Trophoblast cell (in vitro differentiated cells and primary cell): ENCODE results near the gene NFIX.

Experiments used
- DNase-seq, 2 donors: peaks; one replicate each; pipeline ENCODE4 v3.0.0-alpha.2; 2016
- H2AFZ ChIP-seq: 2 replicates; pipeline ENCODE4 v1.6.1; 2013; ENCODE audit warnings: low read length, moderate library complexity, mild to moderate bottlenecking; ENCODE audit not compliant: insufficient read depth, poor library complexity
- H2AK5ac ChIP-seq: 2 replicates; pipeline ENCODE4 v1.6.1; 2013; ENCODE audit warnings: mild to moderate bottlenecking, low read length
- H2BK120ac ChIP-seq: 2 replicates; pipeline ENCODE4 v1.6.1; 2013; ENCODE audit warnings: low read length, mild to moderate bottlenecking, moderate library complexity; ENCODE audit not compliant: insufficient read depth, poor library complexity
- H2BK12ac ChIP-seq: 2 replicates; pipeline ENCODE4 v1.6.1; 2013; ENCODE audit warnings: mild to moderate bottlenecking, low read length, moderate library complexity
- H2BK5ac ChIP-seq: 2 replicates; pipeline ENCODE4 v1.6.1; 2013; ENCODE audit warnings: low read length, low read depth, moderate library complexity, mild to moderate bottlenecking; ENCODE audit not compliant: poor library complexity
- H3K14ac ChIP-seq: 2 replicates; pipeline ENCODE4 v1.6.1; 2013; ENCODE audit warnings: mild to moderate bottlenecking, low read length
- H3K18ac ChIP-seq: 2 replicates; pipeline ENCODE4 v1.6.1; 2013; ENCODE audit warnings: mild to moderate bottlenecking, low read length
- H3K23ac ChIP-seq: 2 replicates; pipeline ENCODE4 v1.6.1; 2013; ENCODE audit warnings: low read length
- H3K27ac ChIP-seq: 2 replicates; pipeline ENCODE4 v1.5.1; 2013; ENCODE audit warnings: low read depth, mild to moderate bottlenecking, inconsistent platforms, low read length, moderate library complexity
- H3K27me3 ChIP-seq: 2 replicates; pipeline ENCODE4 v1.6.1; 2013; ENCODE audit warnings: inconsistent platforms, mild to moderate bottlenecking, low read length, moderate library complexity; ENCODE audit not compliant: insufficient read depth
- H3K36me3 ChIP-seq, 2 experiments: 1 replicate in 1 of 2; 2 replicates in 1 of 2; pipeline ENCODE4 v1.6.1; 2013; ENCODE audit warnings: low read length in 2 of 2, mild to moderate bottlenecking in 2 of 2, moderate library complexity in 1 of 2; ENCODE audit not compliant: insufficient read depth in 2 of 2, control insufficient read depth in 1 of 2
- H3K4ac ChIP-seq: 2 replicates; pipeline ENCODE4 v1.6.1; 2013; ENCODE audit warnings: low read depth, mild to moderate bottlenecking, low read length, moderate library complexity
- H3K4me1 ChIP-seq, 2 experiments: 1 replicate in 1 of 2; 2 replicates in 1 of 2; pipeline ENCODE4 v1.6.1; 2013; ENCODE audit warnings: low read length in 2 of 2, mild to moderate bottlenecking in 2 of 2, moderate library complexity in 1 of 2; ENCODE audit not compliant: insufficient read depth in 2 of 2, control insufficient read depth in 1 of 2
- H3K4me2 ChIP-seq: 2 replicates; pipeline ENCODE4 v1.6.1; 2013; ENCODE audit warnings: inconsistent platforms, mild to moderate bottlenecking, low read length, moderate library complexity
- H3K4me3 ChIP-seq: 2 replicates; pipeline ENCODE4 v1.5.1; 2013; ENCODE audit warnings: mild to moderate bottlenecking, low read depth, low read length, inconsistent platforms
- H3K79me1 ChIP-seq: one replicate; pipeline ENCODE4 v1.6.1; 2013; ENCODE audit warnings: low read length
- H3K79me2 ChIP-seq: 2 replicates; pipeline ENCODE4 v1.6.1; 2013; ENCODE audit warnings: low read length, mild to moderate bottlenecking; ENCODE audit not compliant: control insufficient read depth, insufficient read depth, poor library complexity
- H3K9ac ChIP-seq: 2 replicates; pipeline ENCODE4 v1.6.1; 2013; ENCODE audit warnings: mild to moderate bottlenecking, low read length
- H3K9me3 ChIP-seq: 2 replicates; pipeline ENCODE4 v1.6.1; 2013; ENCODE audit warnings: low read depth, mild to moderate bottlenecking, control low read depth, inconsistent platforms, low read length; ENCODE audit not compliant: insufficient read depth
- H4K12ac ChIP-seq: 2 replicates; pipeline ENCODE4 v1.6.1; 2013; ENCODE audit warnings: low read depth, mild to moderate bottlenecking, low read length, moderate library complexity
- H4K8ac ChIP-seq: 2 replicates; pipeline ENCODE4 v1.6.1; 2013; ENCODE audit warnings: low read depth, mild to moderate bottlenecking, low read length, moderate library complexity
- H4K91ac ChIP-seq: one replicate; pipeline ENCODE4 v1.6.1; 2013; ENCODE audit warnings: low read depth, mild to moderate bottlenecking, low read length, moderate library complexity
- WGBS: extraction: QIAGEN DNeasy Blood & Tissue Kit; methylation state at CpG from one replicate; pipeline ENCODE4 v1.1.7; 2013; ENCODE audit warnings: missing lambda C conversion rate; ENCODE audit not compliant: insufficient read length, insufficient coverage; ENCODE audit errors: extremely low coverage; 5-methylcytosine and 5-hydroxymethylcytosine counted together

NFIX gene

DNA sequence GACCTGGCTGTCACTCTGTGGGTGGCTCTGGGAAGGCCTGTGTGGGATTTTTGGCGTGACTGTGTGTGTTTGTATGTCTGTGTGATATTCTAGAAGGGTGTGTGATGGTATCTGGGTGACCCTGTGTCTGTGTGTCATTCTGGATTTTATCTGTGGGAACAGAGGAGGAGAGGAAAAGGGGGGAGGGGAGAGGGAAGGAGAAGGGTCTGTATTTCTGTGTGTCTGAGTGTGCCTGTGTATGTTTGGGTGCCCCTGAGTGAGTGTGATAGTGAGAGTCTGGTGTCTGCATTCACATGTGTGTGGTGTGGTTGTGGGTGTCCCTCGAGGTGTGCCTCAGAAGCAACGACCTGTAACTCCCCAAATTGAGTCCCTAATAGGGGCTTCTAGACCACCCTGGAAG is 8.1 kb upstream of the NFIX start:
- H4K8ac ChIP-seq = no peak overlapping the region
- no peak overlapping the region for H2BK5ac ChIP-seq
- H3K27me3 ChIP-seq = peaks cover 22% of the 10 kb centered on the region
- H4K91ac ChIP-seq = no peak overlapping the region
- no peak overlapping the region for H2AFZ ChIP-seq
- no peak for DNase-seq
- H3K18ac ChIP-seq = no peak overlapping the region
- no peak overlapping the region for H3K23ac ChIP-seq
- H3K4me2 ChIP-seq = no peak overlapping the region
- no peaks in the 10 kb centered on the region for H3K79me1 ChIP-seq
- no peaks in the 10 kb centered on the region for H3K36me3 ChIP-seq
- H3K4me1 ChIP-seq = no peaks in the 10 kb centered on the region
- no peak overlapping the region for H2AK5ac ChIP-seq
- H4K12ac ChIP-seq = no peak overlapping the region
- peaks cover 25% of the 10 kb centered on the region for H3K9me3 ChIP-seq
- no peak overlapping the region for H3K27ac ChIP-seq
- no peak overlapping the region for H3K4ac ChIP-seq
- H3K14ac ChIP-seq = no peak overlapping the region
- WGBS = no CpG with 5 or more reads among the region's 3 CpGs
- H2BK12ac ChIP-seq = no peak overlapping the region
- H3K79me2 ChIP-seq = no peaks in the 10 kb centered on the region
- H3K4me3 ChIP-seq = no peak overlapping the region
- H3K9ac ChIP-seq = no peak overlapping the region
- H2BK120ac ChIP-seq = no peak overlapping the region

DNA sequence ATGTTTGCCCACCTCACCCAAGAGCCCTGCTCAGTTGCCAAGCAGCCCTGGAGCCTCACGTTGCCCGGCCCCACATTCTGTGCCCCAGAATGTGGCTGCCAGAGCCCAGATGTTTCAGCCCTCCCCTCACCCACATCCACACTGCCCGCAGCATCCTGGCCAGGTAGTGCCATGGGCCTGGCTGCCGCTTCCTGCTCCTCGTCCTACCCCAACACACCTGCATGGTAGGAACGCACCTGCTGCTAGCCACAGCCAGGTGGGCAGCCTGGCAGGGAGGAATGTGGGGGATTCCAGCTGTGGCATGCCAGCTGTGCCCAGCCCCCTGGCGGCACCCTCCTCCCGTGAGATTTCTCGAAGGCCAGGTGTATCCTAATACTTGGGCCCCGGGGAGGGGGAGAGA is 7.5 kb upstream of the NFIX start:
- Histone ChIP-seq H3K4me2 (no peak overlapping the region), H3K4me3 (no peak overlapping the region), H2BK5ac (no peak overlapping the region), H4K91ac (no peak overlapping the region), H2AK5ac (no peak overlapping the region), H3K79me1 (no peaks in the 10 kb centered on the region), H2BK12ac (no peak overlapping the region), H3K4me1 (no peaks in the 10 kb centered on the region), H3K23ac (no peak overlapping the region), H3K27ac (no peak overlapping the region), H3K14ac (no peak overlapping the region), H3K4ac (no peak overlapping the region), H4K12ac (no peak overlapping the region), H3K36me3 (no peaks in the 10 kb centered on the region), H3K9me3 (peaks cover 25% of the 10 kb centered on the region), H2BK120ac (no peak overlapping the region), H2AFZ (no peak overlapping the region), H3K18ac (no peak overlapping the region), H3K9ac (no peak overlapping the region), H4K8ac (no peak overlapping the region), H3K79me2 (no peaks in the 10 kb centered on the region), H3K27me3 (peaks cover 22% of the 10 kb centered on the region)
- DNase-seq = no peak
- WGBS = no CpG with 5 or more reads among the region's 10 CpGs

DNA sequence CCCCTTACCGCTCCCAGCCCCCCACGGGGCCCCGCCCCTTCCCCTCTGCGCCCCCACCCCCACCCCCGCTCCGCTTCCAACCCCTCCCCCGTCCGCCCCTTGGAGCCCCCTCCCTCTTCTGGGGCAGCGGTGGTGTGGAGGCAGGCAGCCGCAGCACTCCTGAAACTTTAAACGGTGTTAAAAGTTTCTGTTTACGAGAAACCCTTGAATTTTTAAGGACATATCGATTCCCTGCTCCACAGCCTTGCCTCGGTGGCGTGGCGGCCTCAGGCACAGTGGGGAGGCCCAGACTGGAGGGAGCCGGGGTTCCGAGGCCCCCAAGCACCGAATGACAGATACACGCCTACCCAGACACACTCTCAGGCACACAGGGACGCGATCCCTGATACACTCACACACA is 4.8 kb upstream of the NFIX start:
- Histone ChIP-seq H3K27me3 (peaks cover 29% of the 10 kb centered on the region), H3K18ac (no peak overlapping the region), H3K4me3 (no peak overlapping the region), H2BK12ac (no peak overlapping the region), H3K9ac (no peak overlapping the region), H3K4me2 (no peak overlapping the region), H2AFZ (no peak overlapping the region), H4K8ac (no peak overlapping the region), H2AK5ac (no peak overlapping the region), H3K79me2 (no peaks in the 10 kb centered on the region), H3K9me3 (peaks cover 23% of the 10 kb centered on the region), H2BK120ac (no peak overlapping the region), H2BK5ac (no peak overlapping the region), H4K12ac (no peak overlapping the region), H3K4me1 (peaks cover 0 to 2% of the 10 kb centered on the region in 2 experiments), H3K14ac (no peak overlapping the region), H3K23ac (no peak overlapping the region), H3K27ac (no peak overlapping the region), H3K36me3 (no peaks in the 10 kb centered on the region), H4K91ac (no peak overlapping the region), H3K4ac (no peak overlapping the region), H3K79me1 (no peaks in the 10 kb centered on the region)
- no CpG with 5 or more reads among the region's 22 CpGs for WGBS
- DNase-seq = no peak

DNA sequence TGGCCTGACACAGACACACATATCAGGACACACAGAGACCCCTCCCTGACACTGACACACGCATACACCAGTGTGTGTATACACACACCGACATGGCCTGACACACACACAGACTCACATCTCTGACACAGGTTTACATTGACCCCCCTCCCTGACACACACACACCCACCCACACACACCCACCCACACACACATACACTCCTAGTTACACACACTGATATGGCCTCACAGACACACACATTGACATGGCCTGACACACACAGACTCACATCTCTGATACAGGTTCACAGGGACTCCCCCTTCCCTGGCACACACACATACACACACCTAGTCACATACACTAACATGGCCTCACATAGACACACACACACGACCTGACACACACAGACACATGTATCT is 4.4 kb upstream of the NFIX start:
- Histone ChIP-seq H2BK12ac (no peak overlapping the region), H2BK5ac (no peak overlapping the region), H3K79me1 (no peaks in the 10 kb centered on the region), H3K4me1 (peaks cover 0 to 3% of the 10 kb centered on the region in 2 experiments), H4K12ac (no peak overlapping the region), H3K27me3 (peaks cover 30% of the 10 kb centered on the region), H4K8ac (no peak overlapping the region), H3K23ac (no peak overlapping the region), H4K91ac (no peak overlapping the region), H3K14ac (no peak overlapping the region), H3K18ac (no peak overlapping the region), H3K27ac (no peak overlapping the region), H3K9me3 (peaks cover 24% of the 10 kb centered on the region), H2AFZ (no peak overlapping the region), H2BK120ac (no peak overlapping the region), H3K4me3 (peak overlapping the region; percentile 27), H3K9ac (no peak overlapping the region), H3K4me2 (no peak overlapping the region), H3K79me2 (no peaks in the 10 kb centered on the region), H3K36me3 (no peaks in the 10 kb centered on the region), H3K4ac (no peak overlapping the region), H2AK5ac (no peak overlapping the region)
- no peak for DNase-seq
- WGBS = no CpG with 5 or more reads among the region's 3 CpGs
